H9 (cell line): ENCODE measurements around the gene TTN. TPM values are rescaled to one million over a fixed set of nuclear protein-coding genes. Genes with fewer than 3 reads are reported as not detected.

Experiments used
- DNase-seq: peaks from one replicate; pipeline ENCODE4 v3.0.0-alpha.2; 2017
- H2AFZ ChIP-seq: one replicate; pipeline ENCODE4 v1.6.1; 2013; ENCODE audit warnings: mild to moderate bottlenecking, low read length, control low read depth, moderate library complexity
- H2AK5ac ChIP-seq: 2 replicates; pipeline ENCODE4 v1.6.1; 2013; ENCODE audit warnings: low read length, control low read depth, mixed read lengths; ENCODE audit not compliant: insufficient read length
- H2BK120ac ChIP-seq: one replicate; pipeline ENCODE4 v1.6.1; 2013; ENCODE audit warnings: low read depth, mild to moderate bottlenecking, low read length, control low read depth, inconsistent platforms; ENCODE audit not compliant: poor library complexity, severe bottlenecking
- H2BK12ac ChIP-seq: 2 replicates; pipeline ENCODE4 v1.6.1; 2013; ENCODE audit warnings: low read length, control low read depth, mixed read lengths, low read depth; ENCODE audit not compliant: insufficient read length
- H2BK15ac ChIP-seq: 2 replicates; pipeline ENCODE4 v1.6.1; 2013; ENCODE audit warnings: low read depth, low read length, control low read depth
- H2BK20ac ChIP-seq: one replicate; pipeline ENCODE4 v1.6.1; 2013; ENCODE audit warnings: low read depth, mild to moderate bottlenecking, low read length, control low read depth, inconsistent platforms; ENCODE audit not compliant: poor library complexity, severe bottlenecking
- H2BK5ac ChIP-seq: 2 replicates; pipeline ENCODE4 v1.6.1; 2013; ENCODE audit warnings: low read length, control low read depth, mixed read lengths; ENCODE audit not compliant: insufficient read length
- H3K14ac ChIP-seq: 2 replicates; pipeline ENCODE4 v1.6.1; 2013; ENCODE audit warnings: low read length, control low read depth; ENCODE audit not compliant: insufficient read depth
- H3K18ac ChIP-seq: 2 replicates; pipeline ENCODE4 v1.6.1; 2013; ENCODE audit warnings: low read depth, mild to moderate bottlenecking, mixed read lengths, low read length, control low read depth; ENCODE audit not compliant: insufficient read length
- H3K23ac ChIP-seq: 2 replicates; pipeline ENCODE4 v1.6.1; 2013; ENCODE audit warnings: low read length, control low read depth, mixed read lengths, low read depth; ENCODE audit not compliant: insufficient read length
- H3K23me2 ChIP-seq: 2 replicates; pipeline ENCODE4 v1.6.1; 2013; ENCODE audit warnings: low read depth, mild to moderate bottlenecking, mixed read lengths, low read length, control low read depth; ENCODE audit not compliant: insufficient read length, poor library complexity, severe bottlenecking
- H3K27ac ChIP-seq: 2 replicates; pipeline ENCODE4 v1.5.1; 2013; ENCODE audit warnings: low read length, control low read depth, mixed read lengths, low read depth; ENCODE audit not compliant: insufficient read length
- H3K27me3 ChIP-seq: 2 replicates; pipeline ENCODE4 v1.6.1; 2013; ENCODE audit warnings: low read length, control low read depth, inconsistent platforms; ENCODE audit not compliant: insufficient read depth
- H3K4ac ChIP-seq: 2 replicates; pipeline ENCODE4 v1.6.1; 2013; ENCODE audit warnings: low read depth, mild to moderate bottlenecking, control low read depth, inconsistent platforms, low read length, moderate library complexity
- H3K4me1 ChIP-seq: 2 replicates; pipeline ENCODE4 v1.6.1; 2013; ENCODE audit warnings: low read length, control low read depth, inconsistent platforms; ENCODE audit not compliant: insufficient read depth
- H3K4me2 ChIP-seq: 2 replicates; pipeline ENCODE4 v1.6.1; 2013; ENCODE audit warnings: low read length, control low read depth, mixed read lengths; ENCODE audit not compliant: insufficient read length, insufficient read depth
- H3K56ac ChIP-seq: 2 replicates; pipeline ENCODE4 v1.6.1; 2013; ENCODE audit warnings: low read depth, mild to moderate bottlenecking, mixed read lengths, low read length, control low read depth; ENCODE audit not compliant: insufficient read length
- H3K79me1 ChIP-seq: 2 replicates; pipeline ENCODE4 v1.6.1; 2013; ENCODE audit warnings: low read depth, mild to moderate bottlenecking, moderate library complexity, low read length, control low read depth, inconsistent platforms; ENCODE audit not compliant: insufficient read depth, poor library complexity, severe bottlenecking
- H3K79me2 ChIP-seq: 2 replicates; pipeline ENCODE4 v1.6.1; 2013; ENCODE audit warnings: low read length, control low read depth, inconsistent platforms; ENCODE audit not compliant: insufficient read depth
- H3K9ac ChIP-seq: 2 replicates; pipeline ENCODE4 v1.6.1; 2013; ENCODE audit warnings: low read length, control low read depth, mixed read lengths; ENCODE audit not compliant: insufficient read length; ENCODE audit errors: extremely low read depth
- H3K9me3 ChIP-seq: one replicate; pipeline ENCODE4 v1.6.1; 2013; ENCODE audit warnings: low read depth, low read length, inconsistent platforms; ENCODE audit not compliant: control insufficient read depth
- H3T11ph ChIP-seq: one replicate; pipeline ENCODE4 v1.6.1; 2013; ENCODE audit warnings: mild to moderate bottlenecking, low read length, control low read depth, inconsistent platforms
- H4K20me1 ChIP-seq: one replicate; pipeline ENCODE4 v1.6.1; 2013; ENCODE audit not compliant: control insufficient read depth, insufficient read length, insufficient read depth
- H4K5ac ChIP-seq: 2 replicates; pipeline ENCODE4 v1.6.1; 2013; ENCODE audit warnings: low read depth, mild to moderate bottlenecking, mixed read lengths, low read length, control low read depth; ENCODE audit not compliant: insufficient read length
- H4K8ac ChIP-seq: replicated peaks from 2 replicates; pipeline ENCODE4 v1.6.1; 2013; ENCODE audit warnings: low read length, control low read depth, mixed read lengths, low read depth; ENCODE audit not compliant: insufficient read length
- H4K91ac ChIP-seq: 2 replicates; pipeline ENCODE4 v1.6.1; 2013; ENCODE audit warnings: low read depth, mild to moderate bottlenecking, moderate library complexity, mixed read lengths, low read length, control low read depth; ENCODE audit not compliant: insufficient read length
- H3K27ac Mint-ChIP-seq, 3 experiments: 2 replicates in 2 of 3; 3 replicates in 1 of 3; pipeline ENCODE4 v1.8.0; 2020 to 2021; ENCODE audit warnings: mixed read lengths in 3 of 3, mild to moderate bottlenecking in 1 of 3, moderate library complexity in 1 of 3
- H3K27me3 Mint-ChIP-seq: 2 replicates; pipeline ENCODE4 v1.8.0; 2021; ENCODE audit warnings: low read depth, mild to moderate bottlenecking, moderate library complexity, mixed read lengths
- H3K36me3 Mint-ChIP-seq, 3 experiments: 2 replicates in 2 of 3; 3 replicates in 1 of 3; pipeline ENCODE4 v1.8.0; 2020 to 2021; ENCODE audit warnings: low read depth in 3 of 3, mixed read lengths in 3 of 3; ENCODE audit not compliant: insufficient read depth in 1 of 3
- H3K4me1 Mint-ChIP-seq, 2 experiments: 2 replicates each; pipeline ENCODE4 v1.8.0; 2020; ENCODE audit warnings: mixed read lengths in 2 of 2
- H3K4me3 Mint-ChIP-seq, 2 experiments: 2 replicates in 1 of 2; 3 replicates in 1 of 2; pipeline ENCODE4 v1.8.0; 2020 to 2021; ENCODE audit warnings: mild to moderate bottlenecking in 2 of 2, mixed read lengths in 2 of 2, moderate library complexity in 1 of 2
- H3K9me3 Mint-ChIP-seq, 2 experiments: 2 replicates in 1 of 2; 3 replicates in 1 of 2; pipeline ENCODE4 v1.8.0; 2020; ENCODE audit warnings: mild to moderate bottlenecking in 2 of 2, mixed read lengths in 2 of 2, moderate library complexity in 1 of 2
- WGBS: extraction: QIAGEN DNeasy Blood & Tissue Kit; methylation state at CpG from one replicate; pipeline ENCODE4 v1.1.7; 2013; ENCODE audit warnings: missing lambda C conversion rate, low lambda C conversion rate, mixed read lengths; ENCODE audit not compliant: insufficient read length; ENCODE audit errors: extremely low coverage; 5-methylcytosine and 5-hydroxymethylcytosine counted together
- total RNA-seq: library from RNA; stranded (reverse); gene quantifications from 2 replicates; pipeline ENCODE4 v1.2.1, GENCODE V29; 2021
- TF ChIP-seq, protein P1 (sequence below): fragments of 200-600 bp; sonication (generic); conservative IDR thresholded peaks from 3 replicates; pipeline ENCODE4 v1.8.0; 2021; ENCODE audit warnings: antibody characterized with exemption, mild to moderate bottlenecking

The TTN gene
- total RNA-seq, 1 experiment from 2014 or later: 0.70 TPM

DNA sequence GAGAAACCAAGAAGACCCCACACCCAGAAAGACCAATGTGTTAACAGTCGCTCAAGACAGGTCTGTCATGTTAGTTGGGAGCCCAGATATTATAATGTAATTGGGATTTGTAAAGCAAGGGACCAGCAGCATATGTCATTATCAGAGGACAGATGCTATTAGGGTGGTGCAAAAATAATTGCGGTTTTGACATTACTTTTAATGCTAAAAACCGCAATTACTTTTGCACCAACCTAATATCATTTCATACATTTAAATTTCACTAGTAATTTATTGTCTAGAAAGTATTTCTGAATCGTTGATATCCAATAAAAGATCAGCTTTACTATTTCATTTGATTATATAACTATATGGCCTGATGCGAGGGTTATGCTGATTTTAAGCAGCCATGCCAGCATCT lies 131.2 kb downstream of the TTN start:
- Histone ChIP-seq H4K20me1 (no peaks in the 10 kb centered on the region), H3K27ac (no peak overlapping the region), H3K9ac (no peak overlapping the region), H3K9me3 (no peaks in the 10 kb centered on the region), H3K4me1 (no peaks in the 10 kb centered on the region), H4K8ac (no peak overlapping the region), H3K4ac (no peak overlapping the region), H2AFZ (no peak overlapping the region), H3K56ac (no peak overlapping the region), H3K4me2 (no peak overlapping the region), H3K79me2 (no peaks in the 10 kb centered on the region), H2BK15ac (no peak overlapping the region), H3K23me2 (no peaks in the 10 kb centered on the region), H4K91ac (no peak overlapping the region), H3T11ph (no peak overlapping the region), H3K79me1 (no peaks in the 10 kb centered on the region), H2AK5ac (no peak overlapping the region), H2BK20ac (no peak overlapping the region), H2BK5ac (no peak overlapping the region), H2BK120ac (no peak overlapping the region), H3K14ac (no peak overlapping the region), H3K18ac (no peak overlapping the region), H2BK12ac (no peak overlapping the region), H3K27me3 (no peaks in the 10 kb centered on the region), H3K23ac (no peak overlapping the region), H4K5ac (no peak overlapping the region)
- Mint-ChIP-seq H3K27ac (no peak overlapping the region), H3K27me3 (no peaks in the 10 kb centered on the region), H3K36me3 (no peaks in the 10 kb centered on the region), H3K9me3 (no peaks in the 10 kb centered on the region), H3K4me1 (no peaks in the 10 kb centered on the region), H3K4me3 (no peak overlapping the region)
- no CpG with 5 or more reads among the region's 5 CpGs for WGBS
- TF ChIP-seq, protein P1, sequence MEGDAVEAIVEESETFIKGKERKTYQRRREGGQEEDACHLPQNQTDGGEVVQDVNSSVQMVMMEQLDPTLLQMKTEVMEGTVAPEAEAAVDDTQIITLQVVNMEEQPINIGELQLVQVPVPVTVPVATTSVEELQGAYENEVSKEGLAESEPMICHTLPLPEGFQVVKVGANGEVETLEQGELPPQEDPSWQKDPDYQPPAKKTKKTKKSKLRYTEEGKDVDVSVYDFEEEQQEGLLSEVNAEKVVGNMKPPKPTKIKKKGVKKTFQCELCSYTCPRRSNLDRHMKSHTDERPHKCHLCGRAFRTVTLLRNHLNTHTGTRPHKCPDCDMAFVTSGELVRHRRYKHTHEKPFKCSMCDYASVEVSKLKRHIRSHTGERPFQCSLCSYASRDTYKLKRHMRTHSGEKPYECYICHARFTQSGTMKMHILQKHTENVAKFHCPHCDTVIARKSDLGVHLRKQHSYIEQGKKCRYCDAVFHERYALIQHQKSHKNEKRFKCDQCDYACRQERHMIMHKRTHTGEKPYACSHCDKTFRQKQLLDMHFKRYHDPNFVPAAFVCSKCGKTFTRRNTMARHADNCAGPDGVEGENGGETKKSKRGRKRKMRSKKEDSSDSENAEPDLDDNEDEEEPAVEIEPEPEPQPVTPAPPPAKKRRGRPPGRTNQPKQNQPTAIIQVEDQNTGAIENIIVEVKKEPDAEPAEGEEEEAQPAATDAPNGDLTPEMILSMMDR: no peak
- no peak for DNase-seq
